GM19025 (cell line): ENCODE data around the gene MRPS15.
"Not testable (repeated sequence)": the region's sequence is repeated elsewhere in the genome, so short reads cannot be mapped to it uniquely, and the experiment has no call there.

Source experiments
- ATAC-seq: cut with Tn5 transposase; IDR thresholded peaks from one replicate; pipeline ENCODE4 v1.9.1; 2021; ENCODE audit warnings: mild to moderate bottlenecking, low read depth, moderate library complexity; ENCODE audit not compliant: unreplicated experiment

MRPS15 gene

DNA sequence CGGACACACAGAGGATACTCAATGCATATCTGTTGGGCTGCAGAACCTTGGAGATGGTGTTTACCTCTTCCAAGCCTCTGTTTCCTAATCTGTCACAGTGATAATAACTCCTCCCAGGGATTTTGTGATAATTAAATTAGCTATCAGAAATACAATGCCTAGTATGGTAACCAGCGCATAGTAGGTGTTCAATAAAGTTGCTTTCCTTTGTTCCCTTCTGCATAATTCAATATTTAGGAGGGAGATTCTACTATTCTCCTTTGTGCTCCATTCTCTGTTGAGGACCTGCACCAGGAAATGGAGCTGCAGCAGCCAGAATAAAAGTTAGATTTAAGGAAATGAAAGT is 21.9 kb upstream of the MRPS15 start:
- no peak for ATAC-seq

DNA sequence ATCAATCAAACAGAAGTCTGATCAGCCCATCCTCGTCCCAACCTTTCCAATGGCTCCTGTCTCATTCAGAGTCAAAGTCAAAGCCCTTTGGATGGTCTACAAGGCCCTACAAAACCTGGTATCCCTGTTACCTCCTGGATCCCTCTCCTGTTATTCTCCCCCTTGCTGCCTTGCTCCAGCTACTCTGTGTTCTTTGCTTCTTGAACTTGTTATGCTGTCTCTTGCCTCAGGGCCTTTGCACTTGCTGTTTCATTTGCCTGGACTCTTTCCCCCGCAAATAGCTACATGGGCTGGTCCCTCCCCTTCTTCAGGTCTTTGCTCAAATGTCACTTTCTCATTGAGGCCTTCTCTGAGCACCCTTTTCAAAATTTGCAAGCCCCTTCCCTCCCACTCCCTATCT is 19.9 kb upstream of the MRPS15 start:
- ATAC-seq: no peak

DNA sequence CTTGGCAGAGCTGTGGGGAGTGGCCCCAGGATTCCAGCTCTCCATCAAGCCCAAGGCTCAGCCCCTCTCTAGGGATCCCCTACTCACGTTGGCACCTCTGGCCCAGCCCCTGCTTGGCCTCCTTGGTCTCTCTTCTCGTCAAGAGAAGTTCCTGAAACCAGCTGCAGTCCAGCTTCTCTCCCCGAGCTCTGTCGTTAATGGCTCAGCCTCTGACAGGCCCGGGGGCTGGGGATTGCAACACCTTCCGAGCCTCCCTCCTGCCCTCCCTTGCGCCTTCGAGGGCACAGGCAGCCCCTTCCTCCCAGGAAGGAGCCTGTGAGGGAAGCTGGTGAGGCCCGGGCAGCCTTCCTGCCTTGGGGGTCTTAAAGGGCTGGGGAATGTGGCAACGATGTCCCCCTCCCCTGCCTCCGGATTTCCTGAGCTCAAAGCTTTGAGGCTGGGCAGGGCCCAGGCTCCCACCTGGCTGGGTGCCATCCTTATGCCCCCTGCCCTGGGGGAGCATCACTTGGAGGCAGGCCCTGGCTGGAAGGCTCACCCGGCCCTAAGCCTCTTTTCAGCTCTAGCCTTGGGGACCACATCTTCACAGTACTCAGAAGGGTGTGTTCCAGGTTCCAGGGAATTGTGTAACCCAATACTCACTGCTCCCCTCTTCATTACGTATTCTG is 18.7 kb upstream of the MRPS15 start, which contains the start of gene CSF3R:
CSF3R (minus strand) TSS at position 190 of the 665 bp plus-strand sequence. CDS start 3,417 bp downstream, outside the sequence.
- no peak for ATAC-seq

DNA sequence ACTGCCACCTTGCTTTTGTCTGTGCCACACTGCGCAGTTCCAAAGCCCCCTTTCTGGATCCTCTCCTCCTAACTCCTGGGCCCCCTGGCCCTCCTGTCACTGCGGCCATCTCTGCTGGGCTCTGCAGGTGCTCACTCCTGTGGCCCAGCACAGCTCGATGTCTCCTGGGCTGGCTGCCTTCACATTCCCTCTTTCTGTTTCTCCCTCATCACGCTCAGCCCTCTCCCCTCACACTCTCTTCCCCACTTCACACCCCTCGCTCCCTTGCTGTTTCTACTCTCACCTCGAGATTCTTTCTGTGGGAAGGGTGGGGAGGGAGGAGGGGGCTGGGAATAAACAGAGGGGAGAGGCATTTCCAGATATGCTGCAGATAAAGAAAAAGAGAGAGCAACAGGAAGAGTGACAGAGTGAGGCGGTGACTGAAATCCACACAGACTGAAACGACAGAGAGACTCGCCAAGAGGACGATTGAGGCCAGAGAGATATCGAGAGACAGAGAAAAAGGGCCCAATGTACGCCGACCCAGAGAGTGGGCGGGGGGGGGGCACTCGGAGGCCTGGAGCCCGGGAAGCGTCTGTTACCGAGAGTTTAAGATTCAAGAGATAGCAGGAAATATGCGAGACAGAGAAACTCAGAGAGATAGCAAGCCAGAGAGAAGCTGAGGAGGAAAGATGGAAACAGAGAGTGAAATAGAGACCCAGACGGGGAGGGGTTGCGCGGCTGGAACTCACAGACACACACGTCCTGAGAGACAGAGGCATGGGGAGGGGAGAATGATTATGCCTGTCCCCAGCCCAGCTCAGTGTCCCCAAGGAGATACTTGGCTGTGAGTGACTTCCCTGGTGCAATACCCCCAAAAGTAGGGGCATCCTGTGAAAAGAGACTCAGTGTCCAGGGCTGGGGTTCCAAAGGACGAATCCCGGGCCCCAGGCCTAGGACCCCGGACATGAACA is 17.9 kb upstream of the MRPS15 start:
- no peak for ATAC-seq

DNA sequence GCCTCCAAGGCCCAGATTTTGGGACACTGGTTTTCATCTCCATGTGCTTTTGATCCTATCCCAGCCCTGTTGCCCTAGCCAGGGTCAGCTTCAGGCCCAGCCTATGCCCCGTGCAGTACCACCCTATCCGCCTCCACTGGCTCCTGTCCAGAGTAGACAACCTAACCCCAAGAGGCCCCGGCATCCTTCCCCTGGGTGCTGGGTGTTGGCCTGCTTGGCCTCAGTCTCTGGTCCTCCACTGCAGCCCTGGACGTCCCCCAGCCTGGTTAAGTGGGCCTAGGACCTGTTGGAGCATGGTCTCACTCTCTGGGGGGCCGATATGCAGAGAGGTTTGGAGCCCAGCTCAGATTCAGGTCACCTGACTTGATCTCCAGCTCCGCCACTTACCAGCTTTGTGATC is 16.9 kb upstream of the MRPS15 start:
- no peak for ATAC-seq

DNA sequence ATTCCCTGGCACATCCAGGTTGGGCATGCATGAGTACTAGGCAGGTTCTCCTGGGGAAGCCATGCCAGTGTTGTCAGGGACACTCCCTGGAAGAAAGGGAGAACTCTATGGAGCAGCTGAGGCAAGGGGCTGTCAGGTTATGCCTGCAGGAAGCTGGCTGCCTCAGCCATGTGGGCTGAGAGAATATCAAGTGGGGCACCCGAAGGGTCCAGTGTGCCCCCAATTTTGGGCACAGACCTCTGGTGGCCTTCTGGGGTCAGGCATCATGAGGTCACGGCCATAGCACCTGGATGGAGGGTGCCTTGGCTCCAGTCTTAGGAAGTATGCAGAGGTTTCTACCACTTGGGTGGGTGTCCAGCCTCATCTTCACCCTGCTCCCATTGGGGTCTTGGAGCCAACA is 16.0 kb upstream of the MRPS15 start:
- no peak for ATAC-seq

DNA sequence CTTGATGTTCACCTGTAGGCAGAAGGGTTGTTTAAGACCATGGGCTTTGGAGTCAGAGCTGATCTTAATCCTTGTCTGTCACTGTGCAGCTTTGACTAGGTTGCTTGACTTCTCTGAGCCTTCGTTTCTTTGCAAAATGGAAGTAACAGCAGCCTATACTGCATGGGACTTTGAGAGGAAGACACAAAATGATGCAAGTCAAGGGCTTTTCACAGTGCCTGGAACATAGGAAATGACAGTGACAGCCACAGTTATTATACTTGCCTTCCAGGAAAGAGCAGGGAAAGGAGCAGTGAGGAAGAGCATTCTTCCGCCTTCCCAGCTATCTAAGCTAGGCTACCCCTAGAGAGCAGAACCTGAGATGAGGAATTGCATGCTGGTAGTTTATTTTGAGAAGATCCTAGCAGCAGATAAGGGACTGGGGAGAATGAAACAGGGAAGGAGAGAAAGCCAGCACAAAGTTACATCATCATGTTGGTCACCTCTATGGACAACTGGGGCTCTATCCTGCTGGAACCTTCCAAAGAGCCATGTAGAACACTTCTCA is 15.4 kb upstream of the MRPS15 start:
- no peak for ATAC-seq

DNA sequence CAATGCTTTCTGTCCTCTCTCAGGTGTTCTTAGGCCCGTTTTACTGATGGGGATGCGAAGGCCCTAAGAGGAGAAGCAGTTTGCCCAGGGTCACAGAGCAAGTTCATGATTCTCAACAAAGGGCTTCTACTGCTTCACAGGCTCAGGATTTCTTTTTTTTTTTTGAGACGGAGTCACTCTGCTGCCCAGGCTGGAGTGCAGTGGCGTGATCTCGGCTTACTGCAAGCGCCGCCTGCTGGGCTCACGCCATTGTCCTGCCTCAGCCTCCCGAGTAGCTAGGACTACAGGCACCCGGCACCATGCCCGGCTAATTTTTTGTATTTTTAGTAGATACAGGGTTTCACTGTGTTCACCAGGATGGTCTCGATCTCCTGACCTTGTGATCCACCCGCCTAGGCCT is 13.4 kb upstream of the MRPS15 start:
- not testable (repeated sequence) for ATAC-seq

DNA sequence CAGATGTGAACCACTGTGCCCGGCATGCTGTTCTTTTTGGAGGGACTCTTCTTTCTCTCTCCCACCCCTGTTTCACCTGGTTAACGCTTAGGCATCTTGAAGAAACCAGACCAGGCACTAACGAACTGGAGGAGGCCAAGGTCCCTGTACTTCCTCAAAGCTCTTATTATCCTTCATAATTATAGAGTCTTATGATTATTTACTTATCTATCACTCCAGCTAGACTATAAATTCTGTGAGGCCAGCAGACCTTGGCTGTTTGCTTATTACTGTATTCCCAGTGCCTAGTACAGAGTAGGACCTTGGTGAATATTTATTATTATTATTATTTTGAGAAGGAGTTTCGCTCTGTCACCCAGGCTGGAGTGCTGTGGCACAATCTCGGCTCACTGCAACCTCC is 12.8 kb upstream of the MRPS15 start:
- ATAC-seq: no peak

DNA sequence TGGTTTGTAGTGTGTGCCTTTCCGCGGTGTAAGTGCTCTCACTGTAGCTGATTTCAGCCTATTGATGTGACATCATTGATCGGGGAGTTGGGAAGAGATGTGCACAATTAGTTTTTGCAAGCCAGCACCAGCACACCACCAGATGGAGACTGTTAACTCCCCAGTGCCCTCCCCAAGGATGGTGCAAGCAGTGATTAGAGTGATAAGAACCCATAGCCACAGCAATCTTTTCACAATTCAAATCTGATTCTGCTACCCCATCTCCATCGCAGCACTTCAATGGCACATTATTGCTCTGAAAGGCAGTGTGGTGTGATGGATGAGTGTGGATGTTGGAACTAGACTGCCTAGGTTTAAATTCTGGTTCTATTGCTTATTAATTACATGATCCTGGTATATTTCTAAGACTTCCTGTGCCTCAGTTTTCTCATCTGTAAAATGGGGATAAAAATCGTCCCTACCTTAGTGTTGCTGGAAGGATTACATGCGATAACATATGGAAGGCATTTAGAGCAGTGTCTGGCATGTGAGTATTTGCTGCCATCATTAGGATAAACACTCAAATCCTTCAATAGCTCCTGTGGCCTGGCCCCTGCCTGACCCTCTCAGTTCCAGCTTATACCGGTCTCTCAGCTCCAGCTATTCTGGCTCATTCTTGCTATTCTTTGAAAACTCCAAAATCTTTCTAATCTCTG is 11.9 kb upstream of the MRPS15 start:
- ATAC-seq: no peak

DNA sequence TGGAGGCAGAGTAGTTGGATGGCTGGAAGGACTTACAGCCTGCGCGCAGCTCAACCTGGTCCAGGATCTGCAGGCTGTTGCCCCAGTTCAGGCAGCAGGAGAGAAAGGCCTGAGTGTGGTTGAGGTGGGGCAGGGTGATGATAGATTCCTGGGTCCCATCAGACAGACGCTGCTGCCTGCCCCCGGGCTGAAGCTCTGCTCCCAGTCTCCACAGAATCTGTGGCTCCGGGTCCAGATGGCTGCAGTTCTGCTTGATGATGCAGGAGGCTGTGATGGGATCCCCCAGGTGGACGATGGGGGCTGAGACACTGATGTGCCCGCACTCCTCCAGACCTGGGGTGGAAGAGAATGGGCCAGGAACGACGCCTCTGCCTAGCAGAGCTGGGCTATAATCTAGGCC is 11.2 kb upstream of the MRPS15 start:
- ATAC-seq: no peak

DNA sequence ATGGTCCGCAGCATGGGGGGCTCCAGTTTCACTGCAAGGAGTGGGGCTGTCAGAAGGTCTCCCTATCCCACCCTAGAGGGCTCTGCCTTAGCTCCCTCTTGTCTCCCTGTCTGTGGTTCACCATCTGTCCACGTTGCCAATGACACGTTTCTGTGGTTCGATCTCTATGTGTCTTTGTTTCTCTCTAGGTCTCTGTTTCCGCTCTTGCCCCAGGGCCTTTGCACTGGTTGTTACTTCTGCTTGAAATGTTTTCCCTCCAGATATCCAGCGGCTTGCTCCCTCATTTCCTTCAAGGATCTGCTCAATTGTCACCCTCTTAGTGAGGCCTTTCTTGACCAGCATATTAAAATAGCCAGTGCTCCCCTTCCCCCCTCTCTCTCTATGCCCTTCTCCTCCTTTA is 8.5 kb upstream of the MRPS15 start:
- no peak for ATAC-seq

DNA sequence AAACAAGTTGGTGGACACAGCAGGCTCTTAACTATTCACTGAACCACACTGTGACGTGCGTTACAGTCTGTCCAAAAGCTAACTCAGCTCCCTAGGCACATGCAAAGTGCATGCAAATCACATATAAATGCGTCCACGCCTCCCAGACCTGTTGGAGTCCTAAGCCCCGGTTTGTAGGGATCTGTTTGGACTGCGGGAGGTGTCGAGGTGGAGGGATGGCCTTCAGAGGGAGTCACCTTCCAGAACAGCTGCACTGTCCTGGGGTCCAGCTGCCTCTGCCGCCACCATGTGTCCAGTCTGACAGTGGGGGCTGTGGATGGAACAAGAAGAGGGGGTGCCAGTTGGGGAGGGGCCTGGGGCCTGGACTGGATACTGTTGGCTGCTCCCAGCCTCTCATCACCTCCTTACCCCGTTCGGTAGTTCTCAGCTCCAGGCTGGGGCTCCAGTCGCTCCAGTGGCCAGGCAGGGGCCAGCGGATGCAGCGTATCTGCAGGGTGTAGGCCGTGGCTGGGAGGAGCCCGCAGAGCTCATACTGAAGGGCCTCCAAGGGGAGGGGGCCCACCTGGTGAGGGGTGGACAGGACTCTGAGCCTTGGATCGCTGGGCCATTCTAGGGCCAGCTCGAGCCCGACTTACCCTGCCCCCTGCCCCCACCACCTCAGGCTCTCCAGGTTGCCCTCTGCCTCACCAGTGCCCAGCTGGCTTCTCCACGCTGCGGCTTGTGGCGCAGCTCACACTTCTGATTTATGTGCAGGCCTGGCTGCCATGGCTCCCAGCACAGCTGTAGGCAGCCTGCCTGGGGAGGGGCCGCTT is 7.9 kb upstream of the MRPS15 start:
- ATAC-seq: no peak

DNA sequence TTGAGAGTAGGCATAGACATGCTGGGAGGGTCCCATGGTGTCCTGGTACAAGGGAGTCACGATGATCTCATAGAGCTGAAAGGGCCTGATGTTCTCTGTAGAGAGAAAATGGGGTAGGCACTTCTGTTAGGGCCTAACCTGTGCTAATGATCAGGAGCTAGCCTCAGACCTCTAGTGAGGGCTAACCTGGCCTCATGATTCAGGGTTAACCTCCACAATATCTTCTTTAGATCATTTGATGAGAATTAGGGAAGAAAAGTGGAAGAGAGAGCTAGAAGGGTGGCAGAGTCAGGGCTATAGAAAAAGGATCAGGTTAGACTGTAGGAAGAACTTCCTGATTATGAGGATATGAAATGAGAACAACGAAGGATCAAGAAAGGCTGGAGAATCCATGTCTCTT is 5.0 kb upstream of the MRPS15 start:
- no peak for ATAC-seq

DNA sequence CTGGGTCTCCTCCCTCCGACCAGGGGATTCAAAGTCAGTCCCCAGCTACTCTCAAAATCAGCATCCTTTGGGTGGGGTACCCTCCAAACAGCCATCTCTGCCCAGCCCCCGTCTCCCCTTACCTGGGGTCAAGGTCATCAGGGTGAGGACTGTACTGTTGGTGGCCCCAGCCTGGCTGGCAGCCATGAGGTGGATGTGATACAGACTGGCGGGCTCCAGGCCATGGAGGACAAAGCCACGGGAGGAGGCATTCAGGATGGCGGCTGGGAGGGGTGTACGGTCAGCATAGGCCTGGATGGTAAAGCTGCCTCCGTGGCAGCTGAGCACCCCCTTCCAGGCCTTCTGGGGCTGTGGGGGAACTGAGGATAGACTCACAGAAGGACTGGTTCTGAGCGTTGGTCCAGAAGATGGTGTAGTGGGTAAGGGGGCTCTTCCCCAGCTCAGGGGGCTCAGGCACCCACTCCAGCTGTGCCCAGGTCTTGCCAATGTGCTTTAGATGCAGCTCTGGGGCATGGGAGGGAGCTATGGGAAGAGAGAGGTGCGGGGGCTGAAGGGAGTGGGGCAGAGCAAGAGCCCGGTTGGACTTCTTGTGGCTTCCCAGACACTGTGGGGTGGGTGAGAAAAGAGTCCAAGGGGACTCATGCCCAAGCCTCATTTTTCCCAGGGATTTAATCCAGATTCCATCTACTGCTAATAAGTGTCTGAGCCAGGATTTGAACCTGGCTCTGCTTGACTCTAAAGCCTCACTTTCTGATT is 3.7 kb upstream of the MRPS15 start:
- no peak for ATAC-seq

DNA sequence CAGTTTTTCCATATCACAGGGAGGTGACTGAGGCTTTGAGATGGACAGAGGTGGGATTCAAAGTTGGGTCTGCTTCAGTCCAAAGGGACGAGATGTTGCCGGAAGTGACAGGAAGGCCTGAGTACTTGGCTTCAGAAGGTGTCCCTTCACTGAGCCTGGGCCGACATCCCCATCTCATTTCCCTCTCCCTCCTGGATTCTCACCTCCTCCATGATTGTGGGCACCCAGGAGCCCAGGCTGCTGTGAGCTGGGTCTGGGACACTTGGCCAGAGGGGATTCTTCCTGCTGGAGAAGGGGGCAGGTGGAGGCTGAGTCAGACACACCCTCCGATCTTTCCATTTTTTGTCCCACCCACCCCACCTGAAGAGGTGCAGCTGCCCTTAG is 2.8 kb upstream of the MRPS15 start:
- ATAC-seq: no peak

DNA sequence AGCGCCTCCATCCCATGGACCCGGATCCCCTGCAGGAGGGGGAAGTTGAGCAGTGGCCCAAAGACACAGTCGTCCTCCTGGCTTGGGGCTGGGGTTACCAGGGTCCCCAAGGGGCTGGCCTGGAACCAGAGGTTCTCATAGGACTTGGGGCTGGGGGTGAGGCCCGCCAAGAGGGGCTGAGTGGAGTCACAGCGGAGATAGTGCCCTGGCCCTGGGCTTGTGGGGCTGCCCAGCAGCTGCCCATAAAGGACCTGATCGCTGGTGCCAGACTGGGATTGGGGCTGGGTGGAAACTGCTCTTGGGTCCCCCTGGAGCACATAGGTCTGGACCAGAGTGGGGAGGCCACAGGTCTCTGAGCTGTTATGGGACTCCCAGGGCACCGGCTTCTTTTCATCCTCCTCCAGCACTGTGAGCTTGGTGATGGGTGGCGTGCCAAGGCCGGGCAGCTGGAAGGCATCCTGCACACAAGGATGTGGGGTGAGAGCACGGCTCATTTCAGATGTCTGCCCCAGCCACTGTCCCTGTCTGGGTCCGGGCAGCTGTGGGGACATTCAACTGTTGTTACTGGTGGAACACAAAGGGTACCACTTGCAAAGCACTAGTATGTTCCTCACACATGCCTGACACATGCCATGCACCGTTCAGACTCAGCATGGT is 2.3 kb upstream of the MRPS15 start:
- ATAC-seq: no peak

DNA sequence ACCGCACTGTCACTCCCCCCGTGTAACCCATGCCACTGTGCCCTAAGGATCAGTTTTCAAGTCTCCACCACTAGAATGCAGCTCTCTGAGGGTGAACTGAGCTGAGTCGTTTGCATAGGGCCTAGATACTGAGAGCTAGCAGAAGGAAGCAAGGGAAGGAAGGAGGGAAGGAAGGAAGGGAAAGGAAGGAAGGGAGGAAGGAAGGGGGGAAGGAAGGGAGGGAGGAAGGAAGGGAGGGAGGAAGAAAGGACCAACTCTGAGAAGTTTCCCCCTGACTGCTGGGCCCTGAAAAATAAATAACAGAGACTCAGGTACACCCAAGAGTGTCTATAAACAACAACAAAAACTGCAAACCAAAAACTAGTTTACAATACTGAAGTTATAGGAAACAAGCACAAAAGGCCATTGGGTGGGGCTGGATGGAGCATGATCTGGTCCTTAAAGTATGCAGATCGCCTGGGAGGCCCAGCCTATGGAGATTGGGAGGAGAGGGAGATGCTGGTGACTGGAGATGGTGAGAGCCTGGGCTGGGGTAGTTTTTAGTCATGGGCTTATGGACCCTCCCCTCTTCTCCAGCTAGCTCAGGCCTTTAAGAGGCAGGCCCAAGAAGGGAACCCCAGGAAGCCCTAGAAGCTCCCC is 1.7 kb upstream of the MRPS15 start:
- no peak for ATAC-seq
